Endothelial cell of umbilical vein (primary cell): Measurements from ENCODE around the gene KCNAB2. TPM values are rescaled to one million over a fixed set of nuclear protein-coding genes. Genes with fewer than 3 reads are reported as not detected.

ENCODE experiments used
- BruUV-seq: library from RNA; stranded (reverse); fragments of 400-500 nt; replicated peaks from 2 replicates; lab custom pipeline; 2021; lab: Mats Ljungman, UMichigan
- CTCF ChIA-PET: fragments of 300-600, 350-600 bp; sonication (Branson Sonifier 250); formaldehyde crosslinking; loops from one replicate; lab custom pipeline; 2021; ENCODE audit warnings: antibody characterized with exemption, inconsistent platforms; lab: Charles Lee
- POLR2A ChIA-PET: fragments of 300-600, 350-600 bp; sonication (Branson Sonifier 250); formaldehyde crosslinking; loops from one replicate; lab custom pipeline; 2021; ENCODE audit warnings: antibody characterized with exemption, inconsistent platforms; lab: Charles Lee
- DNase-seq: peaks from one replicate; pipeline ENCODE4 v3.0.0-alpha.2; 2011; ENCODE audit warnings: low read depth, low spot score
- FAIRE-seq: peaks from 2 replicates; lab custom pipeline; 2011; peaks lifted over from hg19 to GRCh38; lab: Jason Lieb, UNC
- H2AFZ ChIP-seq: 2 replicates; pipeline ENCODE4 v1.6.0; 2012; ENCODE audit warnings: low read depth, low read length, control low read depth, inconsistent platforms
- H3K27ac ChIP-seq: 2 replicates; pipeline ENCODE4 v1.5.1; 2011; ENCODE audit warnings: low read depth, mild to moderate bottlenecking, control low read depth, low read length, moderate library complexity; ENCODE audit not compliant: insufficient read depth
- H3K27me3 ChIP-seq, 2 experiments: 2 replicates each; pipeline versions ENCODE4 v1.6.0 to v1.6.1; 2011; ENCODE audit warnings: low read length in 2 of 2, mixed read lengths in 1 of 2; ENCODE audit not compliant: control insufficient read depth in 2 of 2, insufficient read depth in 2 of 2
- H3K36me3 ChIP-seq, 2 experiments: 2 replicates in 1 of 2; 3 replicates in 1 of 2; pipeline ENCODE4 v1.5.1; 2011; ENCODE audit warnings: low read length in 2 of 2, mild to moderate bottlenecking in 1 of 2, moderate library complexity in 1 of 2; ENCODE audit not compliant: control insufficient read depth in 2 of 2, insufficient read depth in 2 of 2; ENCODE audit errors: extremely low read depth in 1 of 2
- H3K4me1 ChIP-seq: 3 replicates; pipeline ENCODE4 v1.5.1; 2011; ENCODE audit warnings: mild to moderate bottlenecking, low read length; ENCODE audit not compliant: control insufficient read depth, insufficient read depth; ENCODE audit errors: extremely low read depth
- H3K4me2 ChIP-seq: 2 replicates; pipeline ENCODE4 v1.6.1; 2011; ENCODE audit warnings: low read length, control low read depth, mixed read lengths; ENCODE audit not compliant: insufficient read depth
- H3K4me3 ChIP-seq, 3 experiments: fragments of 200-600 bp in 1 of 3; sonication (generic), shearing (Covaris generic) in 1 of 3; replicated peaks in 1 of 3; 2 replicates each; pipeline ENCODE4 v1.5.1; 2011 to 2016; ENCODE audit warnings: control low read depth in 3 of 3, low read length in 3 of 3, mild to moderate bottlenecking in 2 of 3, inconsistent platforms in 1 of 3, low read depth in 1 of 3, moderate library complexity in 1 of 3; ENCODE audit not compliant: insufficient read depth in 1 of 3
- H3K79me2 ChIP-seq: 2 replicates; pipeline ENCODE4 v1.6.0; 2012; ENCODE audit warnings: low read length, inconsistent platforms; ENCODE audit not compliant: control insufficient read depth, insufficient read depth
- H3K9ac ChIP-seq: replicated peaks from 2 replicates; pipeline ENCODE3; 2011; ENCODE audit warnings: low read length, control low read depth; ENCODE audit not compliant: insufficient read depth; ENCODE audit errors: extremely low read depth
- H3K9me1 ChIP-seq: replicated peaks from 3 replicates; pipeline ENCODE4 v1.6.0; 2011; ENCODE audit warnings: mild to moderate bottlenecking, low read length; ENCODE audit not compliant: control insufficient read depth, insufficient read depth; ENCODE audit errors: extremely low read depth
- H3K9me3 ChIP-seq: replicated peaks from 2 replicates; pipeline ENCODE4 v1.5.1; 2012; ENCODE audit warnings: low read length, inconsistent platforms; ENCODE audit not compliant: control insufficient read depth, insufficient read depth
- H4K20me1 ChIP-seq: replicated peaks from 2 replicates; pipeline ENCODE3; 2011; ENCODE audit warnings: mild to moderate bottlenecking, low read length; ENCODE audit not compliant: control insufficient read depth, insufficient read depth; ENCODE audit errors: extremely low read depth
- CTCF ChIP-seq, 2 donors: IDR thresholded peaks; 1 replicate in 1 of 2; 2 replicates in 1 of 2; pipeline ENCODE4 v1.5.1; 2011; ENCODE audit warnings: low read length in 2 of 2, mild to moderate bottlenecking in 2 of 2, moderate library complexity in 2 of 2, control low read depth in 1 of 2, inconsistent platforms in 1 of 2, low read depth in 1 of 2; ENCODE audit not compliant: insufficient read depth in 1 of 2; ENCODE audit errors: extremely low read depth in 1 of 2
- EZH2 ChIP-seq: IDR thresholded peaks from 2 replicates; pipeline ENCODE4 v1.6.1; 2012; ENCODE audit warnings: borderline replicate concordance, low read depth, mild to moderate bottlenecking, moderate library complexity, low read length, inconsistent platforms; ENCODE audit not compliant: severe bottlenecking
- FOS ChIP-seq: IDR thresholded peaks from 2 replicates; pipeline ENCODE4 v1.6.1; 2011; ENCODE audit warnings: mild to moderate bottlenecking, low read length, moderate library complexity, borderline replicate concordance; ENCODE audit not compliant: insufficient read depth
- GATA2 ChIP-seq: IDR thresholded peaks from 2 replicates; pipeline ENCODE4 v1.7.0; 2011; ENCODE audit warnings: low read depth, mild to moderate bottlenecking, moderate library complexity, mixed read lengths, low read length; ENCODE audit not compliant: insufficient read length, insufficient read depth
- JUN ChIP-seq: IDR thresholded peaks from 2 replicates; pipeline ENCODE4 v1.6.1; 2011; ENCODE audit warnings: borderline replicate concordance, low read depth; ENCODE audit not compliant: insufficient read length, insufficient read depth
- MYC ChIP-seq: IDR thresholded peaks from one replicate; pipeline ENCODE4 v1.6.1; 2011; ENCODE audit warnings: mild to moderate bottlenecking, low read depth, low read length
- POLR2A ChIP-seq: IDR thresholded peaks from 2 replicates; pipeline ENCODE4 v1.6.1; 2012; ENCODE audit warnings: low read depth, mild to moderate bottlenecking, control low read depth, low read length
- POLR2AphosphoS5 ChIP-seq: IDR thresholded peaks from 2 replicates; pipeline ENCODE4 v1.6.1; 2012; ENCODE audit warnings: low read depth, mild to moderate bottlenecking, control low read depth, low read length, moderate library complexity; ENCODE audit not compliant: insufficient read depth
- dilution Hi-C: fragments of 300-500 bp; cut with MboI; formaldehyde crosslinking; loops from one replicate; pipeline ENCODE4 v1.15.0; 2019; ENCODE audit warnings: low sequenced_read_pairs; ENCODE audit not compliant: extremely low pct_ligation_motif_present
- intact Hi-C: fragments of 100-400 bp; cut with micrococcal nuclease; formaldehyde crosslinking; loops from one replicate; pipeline ENCODE4 v1.10.0; 2022
- polyA plus RNA-seq, 4 experiments: library from polyadenylated mRNA; depleted of rRNA in 3 of 4; stranded (reverse) in 3 of 4; unstranded in 1 of 4; fragments of >200 nt; gene quantifications; 2 replicates each; pipeline versions ENCODE4 v1.2.1 to v1.2.3, GENCODE V29; 2011 to 2012; ENCODE audit warnings: missing spikeins in 1 of 4
- total RNA-seq: library from RNA; stranded (reverse); gene quantifications from 2 replicates; pipeline ENCODE4 v1.2.3, GENCODE V29; 2021
- TF ChIP-seq, protein P1 (sequence below): IDR thresholded peaks from 2 replicates; pipeline ENCODE4 v1.6.1; 2011; ENCODE audit not compliant: insufficient read depth, insufficient read length

Gene KCNAB2
- total and polyA plus RNA-seq, 2 donors (not counting 3 experiments of a cell fraction or from before 2014, with no cell fraction given): 2.4 to 3.8 TPM

DNA sequence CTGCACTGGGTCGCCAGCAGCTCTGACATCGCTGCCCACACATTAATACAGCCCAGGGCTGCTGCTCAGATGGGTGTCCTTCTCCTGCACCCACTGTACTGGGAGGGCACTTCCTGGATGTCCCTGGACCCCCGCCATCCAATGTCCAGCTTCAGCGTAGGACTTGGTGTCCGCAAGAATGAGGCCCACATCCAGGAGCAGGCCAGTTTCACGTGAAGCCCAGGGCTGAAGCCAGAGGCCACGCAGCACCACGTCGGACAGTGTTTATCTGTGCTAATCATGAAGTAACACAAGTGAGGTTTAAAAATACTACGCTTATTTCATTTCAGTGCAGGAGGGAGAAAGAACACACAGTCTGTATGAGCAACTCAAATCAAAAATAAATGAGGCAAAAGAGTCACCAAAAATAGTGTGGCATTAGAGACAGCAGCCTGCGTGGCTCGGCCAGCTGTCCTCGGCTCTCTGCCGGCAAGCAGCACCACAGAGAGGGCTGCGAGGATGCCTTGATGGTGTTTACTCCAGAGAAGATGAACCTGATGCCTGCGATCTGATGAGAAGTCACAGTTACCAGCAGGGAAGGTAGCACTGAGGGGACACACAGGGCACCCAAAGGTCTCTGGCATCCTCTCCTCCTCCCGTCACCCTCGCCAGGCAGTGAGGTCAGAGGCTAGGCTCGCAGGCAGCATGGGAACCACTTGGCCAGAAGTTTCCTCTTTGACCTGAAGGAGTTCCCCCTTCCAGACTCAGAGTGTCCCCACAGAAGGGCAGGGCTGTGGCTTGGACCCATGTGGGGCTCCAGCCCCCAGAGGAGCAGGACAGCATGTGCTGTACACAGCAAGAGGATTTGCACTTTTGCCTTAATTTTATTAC is 31.3 kb upstream of the KCNAB2 start:
- H3K9me1 ChIP-seq: no peaks in the 10 kb centered on the region
- no peak overlapping the region for H2AFZ ChIP-seq
- CTCF ChIA-PET: no interaction called here
- H4K20me1 ChIP-seq: no peaks in the 10 kb centered on the region
- H3K79me2 ChIP-seq: no peaks in the 10 kb centered on the region
- no peak overlapping the region for H3K9ac ChIP-seq
- H3K27me3 ChIP-seq: no peaks in the 10 kb centered on the region
- H3K4me2 ChIP-seq: no peak overlapping the region
- DNase-seq (no peak), FAIRE-seq (no peak)
- H3K27ac ChIP-seq: no peak overlapping the region
- intact Hi-C loops (no loop called here), dilution Hi-C loops (no loop called here)
- no peak overlapping the region for H3K4me3 ChIP-seq
- H3K4me1 ChIP-seq: no peaks in the 10 kb centered on the region
- no peaks in the 10 kb centered on the region for H3K36me3 ChIP-seq
- H3K9me3 ChIP-seq: no peaks in the 10 kb centered on the region
- BruUV-seq: no TSS peak
- POLR2A ChIA-PET: no interaction called here
- TF ChIP-seq GATA2 (no peak), FOS (no peak), POLR2AphosphoS5 (no peak), EZH2 (no peak), CTCF (IDR thresholded peaks at IDR 0.05; ENCODE audit: extremely low read depth in 1 of 2, insufficient read depth in 1 of 2, low read depth in 1 of 2, low read length in 2 of 2) (no peak), POLR2A (no peak), JUN (no peak), MYC (no peak)
- TF ChIP-seq, protein P1, sequence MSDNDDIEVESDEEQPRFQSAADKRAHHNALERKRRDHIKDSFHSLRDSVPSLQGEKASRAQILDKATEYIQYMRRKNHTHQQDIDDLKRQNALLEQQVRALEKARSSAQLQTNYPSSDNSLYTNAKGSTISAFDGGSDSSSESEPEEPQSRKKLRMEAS: no peak
